Mucosa of descending colon (tissue), 3 donors: Measurements from ENCODE around the gene TMEM164. TPM values are rescaled to one million over a fixed set of nuclear protein-coding genes. Genes with fewer than 3 reads are reported as not detected.

Source experiments
- ATAC-seq: fragments of 200-7000 bp; cut with Tn5 transposase; one replicate; pipeline ENCODE4 v1.9.1; 2020; ENCODE audit warnings: mild to moderate bottlenecking, moderate library complexity
- DNase-seq, 3 donors: peaks; one replicate each; pipeline ENCODE4 v3.0.0-alpha.2; 2020
- H3K36me3 ChIP-seq: fragments of 200-600 bp; one replicate; pipeline ENCODE4 v1.8.0; 2021; ENCODE audit warnings: low read depth, mild to moderate bottlenecking
- H3K4me1 ChIP-seq: fragments of 200-600 bp; one replicate; pipeline ENCODE4 v1.8.0; 2021; ENCODE audit warnings: low read depth, mild to moderate bottlenecking
- H3K4me3 ChIP-seq: fragments of 200-600 bp; one replicate; pipeline ENCODE4 v1.8.0; 2021; ENCODE audit warnings: mild to moderate bottlenecking
- H3K9me3 ChIP-seq: fragments of 200-600 bp; one replicate; pipeline ENCODE4 v1.8.0; 2021; ENCODE audit warnings: mild to moderate bottlenecking
- CTCF ChIP-seq: fragments of 200-600 bp; IDR thresholded peaks from one replicate; pipeline ENCODE4 v1.8.0; 2022; ENCODE audit warnings: antibody characterized with exemption, mild to moderate bottlenecking
- intact Hi-C, 2 donors: fragments of 100-400 bp; cut with DNase I in 1 of 2; cut with micrococcal nuclease in 1 of 2; formaldehyde crosslinking; loops; one replicate each; pipeline versions ENCODE4 v1.11.0 to v1.11.1; 2022; cut with DNase I, micrococcal nuclease
- total RNA-seq, 3 donors: library from RNA; stranded (reverse); fragmentation: NEBNext Ultra II Directional in 2 of 3; extraction: Animal tissue kit (Norgen Biotek cat#: 25700) in 2 of 3; gene quantifications; one replicate each; pipeline versions ENCODE4 v1.2.1 to v1.2.4, GENCODE V29; 2021 to 2023
- donor health status: DM: no; HTN: no; CAD: no; lungs with moderate emphysema.
- donor health status: DM: no; HTN: no; CAD: no.
- donor health status: DM: no; HTN: yes; CAD: no.

Gene TMEM164
- total RNA-seq, 3 donors from 2014 or later: 58.6 to 103 (median 95.4) TPM

GRCh38 chrX:110131031-110131430 is 128.1 kb downstream of the TMEM164 start:
- DNase-seq (no peak), ATAC-seq (no peak)
- intact Hi-C loops: no loop called here

GRCh38 chrX:110132450-110133114 is 129.7 kb downstream of the TMEM164 start:
- no peak for DNase-seq
- no peaks in the 10 kb centered on the region for H3K36me3 ChIP-seq
- H3K4me1 ChIP-seq: no peaks in the 10 kb centered on the region
- intact Hi-C loops: no loop called here
- no peak overlapping the region for H3K4me3 ChIP-seq
- ATAC-seq: no peak
- TF ChIP-seq CTCF: no peak
- no peaks in the 10 kb centered on the region for H3K9me3 ChIP-seq

More at GRCh38 chrX:110131031-110131430, 128.1 kb downstream of the TMEM164 start:
- no peaks in the 10 kb centered on the region for H3K9me3 ChIP-seq
- H3K4me3 ChIP-seq: no peak overlapping the region
- no peak for TF ChIP-seq CTCF
- H3K36me3 ChIP-seq: no peaks in the 10 kb centered on the region
- no peaks in the 10 kb centered on the region for H3K4me1 ChIP-seq

- TF ChIP-seq CTCF: no peak
- DNase-seq (peak in 1 of 3 donors; percentile 13), ATAC-seq (peak; percentile 96)
- intact Hi-C loops: no loop called here
- no peaks in the 10 kb centered on the region for H3K9me3 ChIP-seq
- no peaks in the 10 kb centered on the region for H3K36me3 ChIP-seq
- no peaks in the 10 kb centered on the region for H3K4me1 ChIP-seq
- no peak overlapping the region for H3K4me3 ChIP-seq
Measured at GRCh38 chrX:110133735-110134370, 130.9 kb downstream of the TMEM164 start.

- Histone ChIP-seq H3K4me3 (no peak overlapping the region), H3K36me3 (no peaks in the 10 kb centered on the region), H3K4me1 (no peaks in the 10 kb centered on the region), H3K9me3 (no peaks in the 10 kb centered on the region)
- no peak for DNase-seq
- intact Hi-C loops: no loop called here
- TF ChIP-seq CTCF: no peak
- no peak for ATAC-seq
Measured at GRCh38 chrX:110135618-110136017, 132.7 kb downstream of the TMEM164 start.

- DNase-seq: no peak
- Histone ChIP-seq H3K36me3 (no peaks in the 10 kb centered on the region), H3K4me1 (no peaks in the 10 kb centered on the region), H3K4me3 (no peak overlapping the region), H3K9me3 (no peaks in the 10 kb centered on the region)
- no peak for ATAC-seq
- intact Hi-C loops: no loop called here
- no peak for TF ChIP-seq CTCF
Measured at GRCh38 chrX:110136136-110136535, 133.2 kb downstream of the TMEM164 start.
